HUES48 (cell line): ENCODE results near the gene PRDM15.

Experiments used
- H3K27ac ChIP-seq: one replicate; pipeline ENCODE4 v1.7.0; 2013; ENCODE audit warnings: low read depth, low read length, inconsistent platforms
- H3K27me3 ChIP-seq: 2 replicates; pipeline ENCODE4 v1.6.1; 2013; ENCODE audit warnings: mild to moderate bottlenecking, low read length; ENCODE audit not compliant: control insufficient read depth, insufficient read depth
- H3K36me3 ChIP-seq: 2 replicates; pipeline ENCODE4 v1.6.1; 2013; ENCODE audit warnings: low read length; ENCODE audit not compliant: control insufficient read depth, insufficient read depth
- H3K4me1 ChIP-seq: 2 replicates; pipeline ENCODE4 v1.6.1; 2013; ENCODE audit warnings: mild to moderate bottlenecking, low read length; ENCODE audit not compliant: control insufficient read depth, insufficient read depth
- H3K4me3 ChIP-seq: 2 replicates; pipeline ENCODE4 v1.5.1; 2013; ENCODE audit warnings: mild to moderate bottlenecking, low read depth, low read length
- H3K9ac ChIP-seq: 2 replicates; pipeline ENCODE4 v1.6.1; 2013; ENCODE audit warnings: mild to moderate bottlenecking, low read depth, low read length, moderate library complexity
- H3K9me3 ChIP-seq: 2 replicates; pipeline ENCODE4 v1.6.1; 2013; ENCODE audit warnings: low read length; ENCODE audit not compliant: control insufficient read depth, insufficient read depth

The PRDM15 gene

GRCh38 chr21:41907496-41908258 lies 28.5 kb upstream of the PRDM15 start:
- Histone ChIP-seq H3K36me3 (peaks cover 11% of the 10 kb centered on the region), H3K4me3 (no peak overlapping the region), H3K9ac (no peak overlapping the region), H3K4me1 (no peaks in the 10 kb centered on the region), H3K9me3 (no peaks in the 10 kb centered on the region), H3K27ac (no peak overlapping the region), H3K27me3 (no peaks in the 10 kb centered on the region)

DNA sequence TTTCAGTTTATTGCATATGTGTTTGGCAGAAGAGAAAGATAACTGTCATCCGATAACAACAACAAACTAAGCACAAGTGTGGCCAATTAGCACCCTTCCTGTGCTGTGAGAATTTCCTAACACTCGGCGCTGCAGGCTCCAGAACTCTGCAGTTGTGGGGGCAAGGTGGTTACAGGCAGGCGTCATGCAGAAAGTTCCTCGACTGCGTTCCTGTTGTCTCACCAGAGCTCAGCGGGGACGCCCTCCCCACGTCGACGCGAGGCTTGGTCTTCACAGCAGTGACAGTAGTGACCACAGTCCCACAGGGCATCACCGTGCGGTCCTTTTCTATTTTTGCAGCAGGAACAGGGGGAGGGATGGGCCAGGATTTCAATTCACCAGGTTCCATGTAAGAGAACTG lies 27.6 kb upstream of the PRDM15 start:
- Histone ChIP-seq H3K4me1 (no peaks in the 10 kb centered on the region), H3K9ac (no peak overlapping the region), H3K27me3 (no peaks in the 10 kb centered on the region), H3K27ac (no peak overlapping the region), H3K4me3 (no peak overlapping the region), H3K9me3 (no peaks in the 10 kb centered on the region), H3K36me3 (peaks cover 7% of the 10 kb centered on the region)

DNA sequence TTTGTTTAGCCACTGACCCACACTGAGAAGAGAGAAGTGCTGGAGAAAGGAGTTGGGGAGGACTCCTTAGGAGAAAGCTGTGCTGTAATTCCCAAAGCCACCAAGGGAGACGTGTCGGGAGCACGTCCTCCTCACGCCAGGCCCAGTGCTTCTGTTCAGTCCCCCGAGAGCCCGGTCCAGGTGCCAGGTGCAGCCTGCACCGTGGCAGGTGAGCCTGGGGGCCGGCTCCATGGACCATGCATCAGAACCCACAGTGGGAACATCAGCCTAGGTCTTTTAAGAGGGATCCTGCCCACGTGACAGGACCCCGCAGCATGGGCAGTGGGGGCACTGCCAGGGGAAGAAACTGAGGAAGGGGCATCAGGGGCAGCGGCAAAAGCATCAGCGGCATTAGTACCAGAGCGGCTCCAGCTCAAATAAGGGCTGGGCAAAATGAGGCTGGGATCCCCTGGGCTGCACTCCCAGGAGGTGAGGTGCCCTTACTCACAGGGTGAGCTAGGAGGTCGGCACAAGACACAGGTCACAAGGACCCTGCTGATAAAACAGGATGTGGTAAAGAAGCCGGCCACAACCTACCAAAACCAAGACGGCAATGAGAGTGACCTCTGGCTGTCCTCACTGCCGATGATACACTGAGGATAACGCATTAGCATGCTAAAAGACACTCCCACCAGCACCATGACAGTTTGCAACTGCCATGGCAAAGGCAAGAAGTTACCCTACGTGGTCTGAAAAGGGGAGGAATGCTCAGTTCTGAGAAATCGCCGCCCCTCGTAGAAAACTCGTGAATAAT lies 24.6 kb upstream of the PRDM15 start:
- H3K4me1 ChIP-seq, result no peaks in the 10 kb centered on the region

GRCh38 chr21:41902946-41903345 lies 23.8 kb upstream of the PRDM15 start:
- no peak overlapping the region for H3K4me3 ChIP-seq
- peaks cover 7% of the 10 kb centered on the region for H3K4me1 ChIP-seq
- no peak overlapping the region for H3K27ac ChIP-seq
- no peaks in the 10 kb centered on the region for H3K9me3 ChIP-seq
- H3K27me3 ChIP-seq, result no peaks in the 10 kb centered on the region
- H3K36me3 ChIP-seq, result peaks cover 8% of the 10 kb centered on the region
- H3K9ac ChIP-seq, result no peak overlapping the region

More for the DNA sequence above, 24.6 kb upstream of the PRDM15 start:
- Histone ChIP-seq H3K36me3 (peaks cover 8% of the 10 kb centered on the region), H3K9ac (no peak overlapping the region), H3K9me3 (no peaks in the 10 kb centered on the region), H3K27ac (no peak overlapping the region), H3K27me3 (no peaks in the 10 kb centered on the region), H3K4me3 (no peak overlapping the region)

GRCh38 chr21:41901782-41902181 lies 22.6 kb upstream of the PRDM15 start:
- Histone ChIP-seq H3K4me3 (no peak overlapping the region), H3K27ac (no peak overlapping the region), H3K4me1 (peaks cover 19% of the 10 kb centered on the region), H3K9ac (no peak overlapping the region), H3K9me3 (no peaks in the 10 kb centered on the region), H3K36me3 (peaks cover 6% of the 10 kb centered on the region; the same call in 1 of the 2 replicates), H3K27me3 (no peaks in the 10 kb centered on the region)

DNA sequence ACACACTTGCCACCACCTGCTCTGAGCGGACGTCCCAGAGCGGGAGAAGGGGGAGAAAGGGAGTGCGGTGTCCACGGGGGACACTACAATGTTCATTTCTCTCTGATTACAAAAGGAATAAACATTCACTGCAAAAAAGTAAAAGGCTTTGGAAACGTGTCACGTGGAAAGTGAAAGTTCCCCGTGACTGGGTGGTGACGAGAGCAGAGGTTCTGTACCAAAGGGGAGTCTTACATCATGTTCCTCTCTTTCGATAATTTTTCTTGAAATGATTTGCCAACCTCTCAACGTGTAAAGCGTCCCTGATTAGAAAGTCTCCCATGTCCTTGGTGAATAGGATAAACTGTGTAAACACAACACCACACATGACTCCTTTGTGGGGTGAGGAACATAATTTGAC lies 22.0 kb upstream of the PRDM15 start:
- H3K4me1 ChIP-seq, result peaks cover 26% of the 10 kb centered on the region
- H3K36me3 ChIP-seq, result 0 out of 2 replicates have a peak, but pooled peaks cover 6% of the 10 kb centered on the region
- no peaks in the 10 kb centered on the region for H3K9me3 ChIP-seq
- H3K27ac ChIP-seq, result no peak overlapping the region
- no peak overlapping the region for H3K9ac ChIP-seq
- no peak overlapping the region for H3K4me3 ChIP-seq
- no peaks in the 10 kb centered on the region for H3K27me3 ChIP-seq

- Histone ChIP-seq H3K9ac (no peak overlapping the region), H3K36me3 (0 out of 2 replicates have a peak, but pooled peaks cover 6% of the 10 kb centered on the region), H3K4me1 (peaks cover 32% of the 10 kb centered on the region), H3K27ac (no peak overlapping the region), H3K4me3 (no peak overlapping the region), H3K9me3 (no peaks in the 10 kb centered on the region), H3K27me3 (no peaks in the 10 kb centered on the region)
Observed at GRCh38 chr21:41900401-41900800, 21.3 kb upstream of the PRDM15 start.

DNA sequence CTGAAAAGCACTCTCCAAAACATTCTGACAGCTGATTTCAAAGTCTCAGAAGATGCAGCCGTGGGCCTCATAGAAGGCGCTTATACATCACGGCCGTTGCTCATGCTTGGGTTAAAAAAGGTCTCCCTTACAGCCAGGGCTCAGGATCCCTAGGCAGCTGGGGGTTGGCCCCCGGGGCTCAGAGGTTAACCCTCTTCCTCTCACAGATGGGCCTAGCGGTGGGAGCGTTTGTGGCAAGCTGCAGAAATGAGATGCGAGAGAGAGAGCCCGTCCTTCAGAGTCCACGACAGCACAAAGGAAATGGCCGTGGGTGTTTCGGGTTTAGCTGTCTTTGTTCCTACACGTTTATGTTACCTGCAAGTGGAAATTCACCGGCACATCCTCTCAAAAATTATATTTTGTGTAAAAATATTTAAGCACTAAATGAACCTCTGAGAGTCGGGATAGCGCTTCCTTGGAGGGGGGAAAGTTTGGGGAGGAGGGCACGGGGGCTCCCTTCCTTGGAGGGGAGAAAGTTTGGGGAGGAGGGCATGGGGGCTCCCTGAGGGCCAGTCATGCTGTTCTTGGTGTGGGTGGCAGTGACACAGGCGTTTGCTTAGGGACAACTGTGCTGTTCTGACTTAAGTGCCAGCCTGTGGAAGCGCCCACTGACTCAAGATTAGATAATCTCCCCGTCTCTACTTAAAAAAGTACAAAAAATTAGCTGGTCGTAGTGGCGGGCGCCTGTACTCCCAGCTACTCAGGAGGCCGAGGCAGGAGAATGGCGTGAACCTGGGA lies 20.5 kb upstream of the PRDM15 start:
- no peaks in the 10 kb centered on the region for H3K27me3 ChIP-seq
- H3K36me3 ChIP-seq, result 0 out of 2 replicates have a peak, but pooled peaks cover 6% of the 10 kb centered on the region
- peaks cover 35% of the 10 kb centered on the region for H3K4me1 ChIP-seq
- no peak overlapping the region for H3K9ac ChIP-seq
- H3K27ac ChIP-seq, result no peak overlapping the region
- no peaks in the 10 kb centered on the region for H3K9me3 ChIP-seq
- no peak overlapping the region for H3K4me3 ChIP-seq

DNA sequence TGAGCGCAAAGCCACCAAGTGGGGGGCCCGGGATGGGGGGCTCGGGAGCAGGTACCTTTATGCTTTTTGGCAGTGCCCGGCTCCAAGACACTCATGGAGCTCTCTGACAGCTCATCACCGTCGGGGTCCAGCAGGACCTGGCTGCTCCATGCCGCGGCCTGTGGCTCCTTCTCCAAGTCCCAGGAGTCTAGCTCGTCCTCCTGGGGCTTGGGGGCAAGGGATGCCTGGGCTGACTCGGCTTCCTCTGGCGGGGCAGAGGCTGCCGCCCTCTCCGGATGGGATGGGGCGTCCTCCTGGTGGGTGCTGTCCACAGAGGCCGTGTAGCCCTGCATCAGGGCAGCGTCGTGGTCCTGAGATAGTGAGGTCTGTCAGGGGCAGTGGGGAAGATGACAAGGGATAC lies 19.9 kb upstream of the PRDM15 start:
- H3K4me3 ChIP-seq, result no peak overlapping the region
- 0 out of 2 replicates have a peak, but pooled peaks cover 6% of the 10 kb centered on the region for H3K36me3 ChIP-seq
- no peaks in the 10 kb centered on the region for H3K9me3 ChIP-seq
- no peak overlapping the region for H3K27ac ChIP-seq
- peaks cover 35% of the 10 kb centered on the region for H3K4me1 ChIP-seq
- H3K9ac ChIP-seq, result no peak overlapping the region
- no peaks in the 10 kb centered on the region for H3K27me3 ChIP-seq

DNA sequence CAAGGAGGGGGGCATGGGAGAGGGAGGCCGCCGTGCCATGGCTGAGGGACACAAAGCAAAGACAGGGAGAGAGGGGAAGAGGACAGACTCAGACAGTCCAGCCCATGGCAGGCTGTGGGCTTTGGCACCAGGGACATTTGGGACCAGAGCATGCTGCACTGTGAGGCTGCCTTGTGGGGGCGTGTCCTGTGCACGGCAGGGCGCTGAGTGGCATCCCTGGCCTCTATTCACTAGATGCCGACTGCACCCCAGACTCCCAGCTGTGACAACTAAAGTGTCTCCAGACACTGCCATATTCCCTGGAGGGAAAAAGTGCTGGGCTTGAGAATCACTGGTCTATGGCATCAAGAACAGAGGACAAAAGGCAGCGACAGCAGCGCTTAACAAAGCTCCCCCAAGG lies 18.6 kb upstream of the PRDM15 start:
- Histone ChIP-seq H3K9ac (no peak overlapping the region), H3K27me3 (no peaks in the 10 kb centered on the region), H3K4me3 (no peak overlapping the region), H3K9me3 (no peaks in the 10 kb centered on the region), H3K36me3 (0 out of 2 replicates have a peak, but pooled peaks cover 6% of the 10 kb centered on the region), H3K4me1 (peaks cover 35% of the 10 kb centered on the region), H3K27ac (no peak overlapping the region)
